ENCODE results near the gene SERTAD1.
"Not testable (repeated sequence)": the region's sequence is repeated elsewhere in the genome, so short reads cannot be mapped to it uniquely, and the experiment has no call there.

SERTAD1 gene

DNA sequence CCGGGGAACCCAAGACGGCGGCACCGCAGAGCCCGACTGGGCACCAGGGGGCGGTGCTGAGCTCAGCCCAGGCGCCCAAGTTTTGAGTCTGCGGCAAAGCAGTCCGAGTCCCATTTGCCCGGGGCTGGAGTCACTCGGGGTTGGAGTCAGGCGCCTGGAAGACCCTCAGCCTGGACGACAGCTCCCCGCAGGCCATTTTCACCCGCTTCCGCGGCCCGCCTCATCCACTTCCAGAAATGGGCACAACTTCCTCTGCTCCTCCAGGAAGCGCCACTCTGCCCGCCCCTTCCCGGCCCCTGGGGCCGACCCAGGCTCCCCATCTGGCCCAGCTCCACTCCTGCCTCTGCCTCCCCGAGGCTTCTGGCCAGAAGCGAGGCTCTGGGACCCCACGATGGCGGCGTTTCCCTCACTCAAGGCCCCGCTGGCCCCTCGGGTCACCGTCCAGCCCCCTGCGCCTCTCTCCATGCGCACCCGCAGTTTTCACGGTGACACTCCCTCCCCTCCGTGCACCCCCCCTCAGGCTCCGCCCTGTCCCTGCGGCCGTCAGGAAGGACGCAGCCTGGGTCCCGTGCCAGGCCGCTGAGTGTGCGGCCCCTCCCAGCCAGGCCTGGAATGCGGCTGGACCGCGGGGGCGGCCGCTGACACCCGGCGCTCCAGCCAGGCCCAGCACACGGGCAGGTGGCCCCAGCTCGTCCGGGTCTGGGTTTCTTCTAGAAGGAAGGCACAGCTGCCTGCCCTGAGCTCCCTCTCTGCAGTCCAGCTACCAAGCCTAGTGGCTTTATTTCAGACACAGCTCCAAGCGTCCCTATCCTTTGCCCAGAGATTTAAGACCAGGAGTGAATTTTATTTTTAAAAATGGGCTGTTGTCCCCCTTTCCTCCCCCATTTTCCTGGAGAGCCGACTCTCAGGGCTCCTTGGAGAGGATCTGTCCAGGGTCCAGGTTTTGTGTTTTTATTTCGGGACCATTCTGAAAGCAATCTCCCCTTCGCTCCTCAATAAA lies 4.7 kb downstream of the SERTAD1 start:
- peak; percentile 58 for DNase-seq

DNA sequence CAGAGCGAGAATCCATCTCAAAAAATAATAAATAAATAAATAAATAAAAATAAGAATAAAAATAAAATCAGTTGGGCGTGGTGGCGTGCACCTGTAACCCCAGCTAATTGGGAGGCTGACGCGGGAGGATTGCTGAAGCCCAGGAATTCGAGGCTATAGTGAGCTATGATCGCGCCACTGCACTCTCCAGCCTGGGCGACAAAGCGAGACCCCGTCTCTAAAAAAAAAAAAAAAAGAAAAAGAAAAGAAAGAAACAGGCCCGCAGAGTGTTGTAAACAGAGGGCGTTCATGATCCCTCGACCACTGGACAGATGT lies 5.4 kb downstream of the SERTAD1 start:
- DNase-seq = no peak

DNA sequence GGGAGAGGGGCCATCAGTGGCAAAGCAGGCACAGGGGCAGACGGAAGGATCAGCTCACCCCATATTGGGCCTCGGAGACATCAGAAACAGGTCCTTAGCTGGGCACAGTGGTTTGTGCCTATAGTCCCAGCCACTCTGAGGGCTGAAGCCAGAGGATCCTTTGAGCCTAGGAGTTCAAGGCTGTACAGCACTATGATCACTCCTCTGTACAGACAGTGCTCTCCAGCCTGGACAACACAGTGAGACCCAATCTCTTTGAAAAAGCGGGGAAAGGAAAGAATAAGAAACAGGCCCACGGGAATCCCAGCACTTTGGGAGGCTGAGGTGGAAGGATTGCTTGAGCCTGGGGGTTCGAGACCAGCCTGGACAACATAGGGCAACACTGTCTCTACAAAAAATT lies 6.0 kb downstream of the SERTAD1 start:
- DNase-seq = no peak

DNA sequence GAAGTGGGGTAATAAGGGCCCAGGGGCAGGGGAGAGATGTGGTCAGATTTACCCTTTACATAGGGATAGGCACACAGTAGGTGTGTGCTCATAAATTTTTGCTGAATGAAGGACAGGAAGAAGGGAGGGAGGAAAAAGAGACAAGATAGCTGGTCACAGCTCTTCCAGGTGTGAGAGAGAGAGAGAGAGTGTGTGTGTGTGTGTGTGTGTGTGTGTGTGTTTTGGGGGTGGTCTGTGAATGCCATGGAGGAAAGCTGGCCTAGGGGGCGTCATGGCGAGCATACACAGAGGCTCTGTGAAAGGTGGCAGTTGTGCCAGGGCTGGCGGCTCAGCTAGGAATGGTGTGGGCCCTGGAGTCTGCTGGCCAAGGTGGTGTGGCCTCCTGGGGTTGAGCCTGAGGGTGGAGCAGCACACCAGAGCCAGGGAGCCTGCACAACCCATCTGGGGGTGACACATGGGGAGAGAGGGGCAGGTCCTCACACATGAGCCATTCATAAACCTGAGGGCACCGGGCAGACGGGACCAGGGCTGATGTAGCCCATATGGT lies 6.7 kb downstream of the SERTAD1 start:
- DNase-seq = no peak

DNA sequence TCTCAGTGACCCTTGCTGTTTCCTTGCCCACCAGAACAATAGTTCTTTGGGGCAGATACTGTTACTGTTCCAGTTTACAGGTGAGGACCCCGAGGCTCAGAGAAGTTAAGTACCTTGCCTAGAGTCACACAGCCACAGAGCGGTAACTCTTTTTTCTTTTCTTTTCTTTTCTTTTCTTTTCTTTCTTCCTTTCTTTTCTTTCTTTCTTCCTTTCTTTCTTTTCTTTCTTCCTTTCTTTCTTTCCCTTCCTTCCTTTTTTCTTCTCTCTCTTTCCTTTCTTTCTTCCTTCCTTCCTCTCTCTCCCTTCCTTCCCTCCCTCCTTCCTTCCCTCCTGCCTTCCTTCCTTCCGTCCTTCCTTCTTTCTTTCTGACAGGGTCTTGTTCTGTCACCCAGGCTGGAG lies 7.8 kb downstream of the SERTAD1 start:
- DNase-seq = no peak

DNA sequence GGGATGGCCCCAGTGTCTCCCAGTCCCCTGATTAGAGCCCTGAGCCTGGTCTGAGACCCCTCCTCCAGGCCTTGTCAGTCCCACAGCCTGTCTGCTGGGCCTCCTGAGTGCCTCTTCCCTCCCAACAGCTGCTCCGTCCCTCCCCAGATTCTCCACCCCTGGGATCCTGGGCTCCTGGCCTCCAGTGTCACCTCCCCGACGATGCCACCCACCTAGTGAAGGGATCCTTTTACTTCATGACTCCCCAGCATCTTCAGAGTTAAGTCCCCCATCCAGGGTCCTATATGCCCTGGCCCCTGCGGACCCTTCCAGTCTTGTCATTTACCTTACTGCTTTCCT lies 8.2 kb downstream of the SERTAD1 start:
- no peak for DNase-seq

DNA sequence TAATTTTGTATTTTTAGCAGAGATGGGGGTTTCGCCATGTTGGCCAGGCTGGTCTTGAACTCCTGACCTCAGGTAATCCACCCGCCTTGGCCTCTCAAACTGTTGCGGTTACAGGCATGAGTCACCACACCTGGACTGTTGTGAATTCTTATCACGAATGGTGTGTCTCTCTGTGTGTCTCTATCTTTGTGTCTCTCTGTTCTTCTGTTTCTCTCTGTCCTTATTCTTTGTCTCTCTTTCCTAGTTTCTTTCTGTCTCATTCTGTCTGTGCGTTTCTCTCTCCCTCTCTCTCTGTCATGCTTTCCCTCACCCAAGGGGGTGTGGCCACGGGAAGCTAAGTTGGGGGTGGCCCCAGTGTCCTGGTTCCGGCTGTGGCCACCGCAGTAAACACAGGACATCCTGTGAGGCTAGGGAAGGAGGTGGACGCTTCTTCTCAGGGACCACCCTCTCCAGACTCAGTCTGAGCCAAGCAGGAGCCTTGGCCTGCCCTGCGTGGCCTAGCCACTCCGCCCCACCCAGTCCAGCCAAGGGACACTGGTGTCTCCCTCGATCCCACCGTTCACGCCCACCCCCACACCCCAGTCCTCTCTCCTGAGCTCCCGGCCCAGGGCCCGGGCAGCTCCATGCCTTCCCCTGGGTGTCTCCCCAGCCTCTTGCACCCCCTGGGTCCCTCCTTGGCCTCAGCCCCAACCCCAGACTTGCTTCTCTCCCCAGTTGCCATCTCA lies 8.7 kb downstream of the SERTAD1 start:
- DNase-seq = no peak

DNA sequence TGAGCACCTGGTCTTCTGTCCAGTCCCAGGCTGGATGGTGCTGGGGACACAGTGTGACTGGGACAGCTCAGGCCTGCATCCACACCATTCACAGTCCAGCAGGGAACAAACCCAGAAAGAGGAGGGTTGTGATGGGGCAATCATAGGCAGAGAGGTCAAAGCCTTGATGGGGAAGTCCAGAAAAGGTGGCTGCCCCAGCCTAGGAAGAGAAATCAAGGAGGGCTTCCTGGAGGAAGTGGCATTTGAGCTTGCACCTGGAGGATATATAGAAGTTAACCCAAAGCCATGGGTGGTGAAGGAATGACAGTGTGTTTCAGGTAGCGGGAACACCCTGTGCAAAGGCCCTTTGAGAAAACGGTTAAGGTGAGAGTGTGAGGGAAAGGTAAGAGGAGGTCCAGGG lies 10.0 kb downstream of the SERTAD1 start:
- DNase-seq = no peak

DNA sequence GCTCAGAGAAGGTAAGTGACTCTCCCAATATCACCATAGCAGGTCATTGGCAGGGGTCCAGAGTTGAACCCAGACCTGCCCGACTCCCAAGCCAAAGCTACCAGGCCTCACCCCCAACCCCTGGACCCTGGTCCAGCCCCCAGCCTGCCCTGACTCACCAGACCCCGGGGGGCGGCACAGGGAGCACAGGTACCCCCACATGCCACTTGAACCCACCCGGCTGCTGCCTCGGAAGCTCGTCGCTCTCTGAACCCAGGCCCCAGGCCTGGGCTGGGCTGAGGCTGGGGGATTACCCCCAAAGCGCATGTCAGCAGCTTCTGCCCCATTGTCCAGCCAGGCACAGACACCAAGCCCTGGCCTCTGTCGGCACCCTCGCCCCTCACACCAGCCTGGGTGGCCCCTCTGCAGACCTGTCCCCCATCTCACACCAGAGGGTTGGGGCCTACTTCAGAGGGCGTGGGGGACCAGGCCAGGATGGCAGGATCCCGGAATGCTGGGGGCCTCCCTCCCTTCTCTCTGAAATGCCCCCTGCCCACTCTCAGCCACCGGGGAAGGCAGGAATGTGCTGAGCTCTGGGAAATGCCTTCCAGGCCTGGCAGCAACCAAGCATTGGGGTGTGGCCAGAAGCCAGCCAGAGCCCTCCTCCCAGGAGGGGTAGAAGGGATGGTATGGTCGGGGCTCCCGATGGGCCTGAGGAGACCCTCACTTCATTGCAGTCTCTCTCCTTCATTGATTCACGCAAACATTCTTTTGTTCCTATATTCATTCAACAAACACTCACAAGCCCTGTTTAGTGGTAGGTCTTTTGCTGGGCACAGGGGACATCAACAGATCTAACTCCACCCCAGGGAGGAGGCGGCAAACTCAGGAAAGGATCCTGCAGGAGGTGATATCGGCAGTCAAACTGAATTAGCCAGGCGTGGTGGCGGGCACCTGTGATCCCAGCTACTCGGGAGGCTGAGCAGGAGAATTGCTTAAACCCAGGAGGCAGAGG lies 11.0 kb downstream of the SERTAD1 start:
- DNase-seq = no peak

DNA sequence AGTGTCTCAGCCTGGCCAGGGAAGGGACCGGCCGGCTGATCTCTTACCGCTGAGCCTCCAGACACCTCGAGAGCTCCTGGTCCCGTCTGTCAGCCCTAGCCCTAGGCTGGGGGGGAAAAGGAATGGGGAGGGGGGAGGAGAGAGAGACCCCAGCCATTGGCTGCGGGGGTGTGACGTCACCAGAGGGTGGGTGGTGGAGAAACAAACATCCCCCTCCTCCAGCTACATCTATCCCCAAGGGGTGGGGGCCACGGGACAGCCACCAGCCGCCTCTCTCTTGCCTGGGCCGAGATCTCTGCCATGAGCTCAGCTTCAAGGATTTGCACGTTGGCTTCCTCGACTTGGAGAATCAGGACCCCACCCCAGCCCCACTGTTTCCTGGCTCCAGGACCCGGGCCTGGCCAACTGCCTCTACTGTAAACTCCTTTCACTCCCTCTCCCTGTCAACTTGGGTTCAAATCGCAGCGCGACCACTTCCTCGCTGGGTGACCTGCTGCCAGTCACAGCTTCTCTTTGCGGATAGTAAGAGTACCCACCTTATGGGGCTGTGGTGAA lies 12.4 kb downstream of the SERTAD1 start, which contains the start of gene PRX:
Gene PRX (minus strand): TSS at position 88 of the 555 bp plus-strand sequence. CDS start 5,446 bp downstream, outside the sequence.
- DNase-seq = no peak

DNA sequence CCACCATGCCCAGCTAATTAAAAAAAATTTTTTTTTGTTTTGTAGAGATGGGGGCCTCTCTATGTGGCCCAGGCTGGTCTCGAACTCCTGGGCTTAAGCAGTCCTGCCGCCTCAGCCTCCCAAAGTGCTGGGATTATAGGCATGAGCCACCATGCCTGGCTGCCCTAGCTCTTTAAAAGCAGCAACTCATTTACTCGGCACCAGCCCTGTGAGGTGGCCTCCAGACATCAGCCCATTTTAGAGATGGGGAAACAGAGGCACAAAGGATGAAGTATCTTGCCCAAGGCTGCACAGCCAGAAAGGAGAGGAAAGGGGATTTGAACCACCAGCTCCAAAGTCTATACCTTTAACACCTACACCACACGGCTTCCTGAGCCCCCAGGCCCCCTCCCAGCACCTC lies 12.9 kb downstream of the SERTAD1 start:
- DNase-seq = no peak

DNA sequence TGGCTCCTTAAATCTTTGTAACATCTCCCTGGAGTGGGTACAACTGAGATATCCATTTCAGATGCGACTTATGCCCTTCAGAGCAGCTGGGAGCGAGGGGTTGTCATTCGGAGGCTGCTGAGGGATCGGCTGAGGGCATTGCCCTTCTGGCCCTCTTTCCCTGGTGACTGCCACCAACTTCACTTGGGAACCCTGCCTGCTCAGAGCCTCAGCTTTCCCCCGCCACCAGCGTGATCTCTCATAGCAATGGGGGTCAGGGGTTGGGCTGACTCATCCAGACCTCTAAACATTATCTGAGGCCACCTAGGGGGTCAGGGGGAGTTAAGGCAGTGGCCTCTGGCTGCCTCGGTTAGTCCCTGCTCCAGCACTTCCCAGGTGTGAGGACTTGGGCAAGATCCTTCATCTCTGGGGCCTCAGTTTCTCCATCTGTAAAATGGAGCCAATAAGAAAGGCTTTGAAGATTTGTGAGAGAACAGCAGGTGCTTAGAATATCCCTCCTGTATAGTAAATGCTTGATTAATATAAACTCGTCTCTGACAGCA lies 13.8 kb downstream of the SERTAD1 start:
- no peak for DNase-seq

DNA sequence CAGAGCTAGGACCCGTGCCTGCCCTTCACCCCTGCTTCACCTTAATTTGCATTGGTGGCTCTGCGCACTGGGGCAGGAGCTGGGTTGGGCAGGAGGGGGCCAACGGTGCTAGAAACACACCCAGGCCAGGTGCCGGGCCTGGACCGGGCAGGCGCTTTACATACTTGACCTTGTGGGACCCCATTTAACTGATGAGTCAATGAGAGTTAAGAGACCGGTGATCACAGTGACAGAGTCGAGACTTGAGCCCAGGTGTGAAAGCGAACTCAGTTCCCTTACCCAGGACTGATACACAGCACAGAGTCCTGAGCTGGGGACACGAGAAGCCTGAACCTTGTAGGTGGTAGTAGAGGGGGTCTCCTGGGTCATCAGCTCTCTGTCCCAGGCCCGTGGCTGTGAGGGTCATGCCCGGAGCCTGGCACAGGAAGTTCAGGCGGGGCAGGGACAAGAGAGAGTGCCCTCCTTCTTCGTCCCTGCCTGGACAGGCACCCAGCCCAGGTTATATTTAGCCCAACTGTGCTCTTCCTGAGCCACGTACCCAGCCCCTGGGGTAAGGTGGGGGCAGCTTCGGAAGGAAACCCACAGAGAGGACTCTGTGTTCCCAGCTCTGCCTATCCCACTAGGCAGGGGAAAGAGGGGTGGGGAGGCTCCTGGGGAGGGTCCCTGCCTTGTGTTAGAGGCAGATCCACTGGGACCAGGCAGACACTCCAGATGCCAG lies 14.5 kb downstream of the SERTAD1 start:
- no peak for DNase-seq

DNA sequence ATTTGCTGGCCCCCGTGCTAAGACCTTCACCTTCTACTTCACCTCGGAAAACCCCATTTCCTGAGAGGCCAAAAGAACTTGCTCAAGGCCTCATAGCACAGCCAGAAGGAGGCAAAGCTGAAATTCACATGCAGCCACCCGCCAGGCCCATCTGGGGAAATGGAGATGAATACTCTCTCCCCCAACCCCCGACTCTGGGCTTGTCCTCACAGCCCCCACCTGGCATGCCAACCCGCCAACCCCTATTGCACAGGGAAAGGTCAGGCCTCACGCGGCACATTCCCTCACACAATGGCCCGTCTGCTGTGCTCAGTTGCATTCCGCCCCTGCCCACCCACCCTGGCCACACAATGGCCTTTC lies 15.8 kb downstream of the SERTAD1 start:
- DNase-seq = no peak

DNA sequence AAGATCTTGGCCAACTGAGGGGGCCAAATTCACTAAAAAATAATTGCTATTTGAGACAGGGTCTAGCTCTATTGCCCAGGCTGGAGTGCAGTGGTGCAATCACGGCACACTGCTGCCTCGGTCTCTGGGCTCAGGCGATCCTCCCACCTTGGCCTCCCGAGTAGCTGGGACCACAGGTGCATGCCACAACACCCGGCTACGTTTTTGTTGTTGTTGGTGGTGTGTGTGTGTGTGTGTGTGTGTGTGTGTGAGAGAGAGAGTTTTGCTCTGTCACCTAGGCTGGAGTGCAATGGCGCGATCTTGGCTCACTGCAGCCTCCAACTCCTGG lies 17.2 kb downstream of the SERTAD1 start:
- DNase-seq = not testable (repeated sequence)

DNA sequence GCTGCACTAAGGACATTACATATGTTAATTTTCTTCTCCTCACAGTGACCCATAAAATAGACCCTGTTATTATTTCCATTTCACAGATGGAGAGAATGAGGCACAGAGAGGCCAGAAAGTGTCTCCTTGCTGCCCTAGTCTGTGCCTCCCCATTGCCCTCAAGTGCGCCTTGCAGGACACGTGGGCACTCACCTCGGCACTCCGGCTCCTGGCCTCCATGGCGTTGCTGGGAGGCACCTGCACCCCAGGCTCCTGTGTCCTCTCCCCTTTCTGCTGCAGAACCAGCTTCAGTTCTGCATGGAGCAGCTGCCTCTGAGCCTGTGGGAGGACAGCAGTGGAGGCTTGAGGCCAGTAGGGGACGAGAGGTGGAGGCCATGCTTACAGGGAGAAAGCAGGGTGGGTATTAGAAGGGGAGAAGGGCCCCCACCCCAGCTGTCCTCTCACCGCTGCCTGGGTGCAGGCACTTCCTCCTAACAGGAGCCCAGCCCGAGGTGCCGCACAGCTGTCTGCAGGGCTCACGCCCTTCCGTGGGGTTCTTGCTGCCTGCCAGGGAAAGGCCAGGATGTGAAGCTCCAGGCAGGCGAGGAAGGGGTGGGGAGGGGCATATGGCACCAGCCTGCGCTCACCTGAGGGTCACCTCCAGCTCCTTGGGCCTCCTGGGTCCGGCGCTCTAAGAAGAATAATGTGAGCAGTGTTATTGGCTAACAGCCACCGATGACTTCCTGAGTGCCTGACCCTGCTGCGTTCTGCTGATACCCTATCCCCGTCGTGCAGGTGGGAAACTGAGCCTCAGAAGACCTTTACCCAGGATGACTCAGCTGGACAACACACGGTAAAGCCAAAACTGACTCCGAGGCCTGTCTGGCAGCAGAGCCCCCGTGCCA lies 17.8 kb downstream of the SERTAD1 start:
- no peak for DNase-seq

DNA sequence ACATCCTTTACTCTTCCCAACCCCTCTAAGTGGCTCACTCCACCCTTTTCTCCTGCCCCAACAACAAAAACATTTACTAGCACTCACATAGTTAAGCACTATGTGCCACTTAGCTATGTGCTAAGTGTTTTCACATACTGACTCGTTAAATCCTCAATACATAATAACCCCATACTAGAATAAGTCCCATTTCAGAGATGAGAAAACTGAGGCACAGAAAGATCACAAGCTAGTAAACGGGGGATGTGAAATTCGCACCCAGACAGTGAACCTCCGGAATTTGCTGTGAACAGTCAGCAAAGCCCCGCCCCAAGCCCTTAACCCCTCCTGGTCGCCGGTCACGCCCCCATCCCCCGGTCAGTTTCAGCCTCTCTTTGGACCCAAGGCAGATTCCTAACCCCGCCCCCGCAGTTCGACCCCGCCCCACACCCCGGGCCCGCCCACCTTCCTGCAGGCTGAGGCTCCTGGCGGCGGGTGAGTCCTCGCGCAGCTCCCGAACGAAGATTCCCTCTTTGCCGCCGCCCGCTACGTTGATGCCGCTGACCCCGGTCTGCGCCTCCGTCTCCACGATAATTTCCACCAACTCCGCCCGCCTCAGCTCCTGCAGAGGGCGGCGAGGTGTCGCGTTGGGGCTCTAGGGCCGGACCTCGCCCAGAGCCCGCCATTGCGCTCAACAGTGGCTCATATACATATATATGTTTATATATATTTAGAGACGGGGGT lies 22.4 kb downstream of the SERTAD1 start:
- peak; percentile 19 for DNase-seq

DNA sequence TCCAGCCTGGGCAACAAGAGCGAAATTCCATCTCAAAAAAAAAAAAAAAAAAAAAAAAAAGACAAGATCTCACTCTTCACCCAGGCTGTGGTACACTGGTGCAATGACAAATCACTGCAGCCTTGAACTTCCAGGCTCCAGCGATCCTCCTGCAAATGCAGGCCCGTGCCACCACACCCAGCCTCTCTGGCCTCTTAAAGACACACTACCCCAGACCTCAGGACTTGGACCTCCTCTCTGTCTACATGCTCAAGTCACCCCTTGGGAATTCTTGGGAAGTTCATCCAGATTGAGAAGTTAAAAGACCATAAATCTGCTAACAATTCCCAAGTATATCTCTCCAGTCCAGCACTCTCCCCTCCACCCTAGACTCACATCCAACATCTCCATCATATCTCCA lies 25.2 kb downstream of the SERTAD1 start:
- no peak for DNase-seq

DNA sequence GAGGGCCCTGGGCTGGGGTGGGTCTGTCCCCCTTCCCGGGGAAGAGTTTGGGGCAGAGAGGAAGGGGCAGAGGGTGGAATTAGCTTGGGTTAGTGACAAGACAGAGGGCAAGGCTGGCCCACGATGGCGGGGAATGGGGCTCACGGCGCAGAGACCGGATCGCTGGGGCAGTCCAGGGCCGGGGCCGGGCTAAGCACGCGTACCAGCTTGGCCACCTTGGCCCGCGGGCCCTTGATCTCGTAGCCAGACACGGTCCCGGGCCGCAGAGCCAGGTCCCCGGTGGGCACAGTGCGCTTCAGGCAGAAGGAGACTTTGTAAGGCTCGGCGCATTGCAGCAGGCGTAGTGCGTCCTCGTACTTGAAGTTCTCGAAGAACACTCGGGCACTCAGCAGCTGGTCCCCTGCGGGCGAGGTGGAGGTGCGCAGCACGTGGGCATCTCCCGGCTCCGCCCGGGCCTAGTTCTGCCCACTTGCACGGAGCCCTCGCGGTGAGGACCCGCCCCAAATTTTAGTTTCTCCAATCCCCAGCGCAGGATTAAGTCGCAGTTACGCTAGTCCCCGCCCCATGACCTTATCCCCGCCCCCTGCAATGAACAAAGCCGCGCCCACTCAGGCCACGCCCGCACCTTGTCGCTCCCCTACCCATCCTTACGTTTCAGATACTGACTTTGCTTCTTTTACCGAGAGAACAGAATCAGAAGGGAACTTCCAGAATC lies 27.2 kb downstream of the SERTAD1 start:
- no peak for DNase-seq
